HG02870 (cell line): Measurements from ENCODE around the gene SGCE.
A peak's percentile ranks its signal among the peaks of the same experiment; 100 is the strongest.

Source experiments
- ATAC-seq: cut with Tn5 transposase; IDR thresholded peaks from one replicate; pipeline ENCODE4 v1.9.1; 2021; ENCODE audit warnings: mild to moderate bottlenecking, moderate library complexity; ENCODE audit not compliant: unreplicated experiment

The SGCE gene

GRCh38 chr7:94632338-94633013 lies 23.5 kb downstream of the SGCE start:
- peak; percentile 70 for ATAC-seq

DNA sequence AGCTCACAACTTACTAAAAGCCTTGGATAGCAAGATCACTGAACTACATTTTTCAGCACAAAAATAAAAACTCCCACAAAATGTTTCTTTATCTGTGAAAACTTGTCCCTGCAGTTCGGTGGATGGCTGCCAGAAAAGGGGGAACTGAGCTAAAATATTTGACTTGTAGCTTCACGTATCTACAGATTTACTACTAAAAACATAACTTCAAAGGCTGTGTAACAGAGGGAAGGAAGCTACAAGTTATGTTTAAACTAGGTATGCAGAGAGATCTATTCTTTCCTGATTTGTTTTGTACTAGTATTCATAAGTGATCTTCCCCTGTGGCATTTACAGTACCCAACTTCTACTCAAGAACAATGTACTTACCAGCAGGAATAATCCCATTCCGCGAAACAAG lies 25.1 kb downstream of the SGCE start:
- ATAC-seq, result no peak

DNA sequence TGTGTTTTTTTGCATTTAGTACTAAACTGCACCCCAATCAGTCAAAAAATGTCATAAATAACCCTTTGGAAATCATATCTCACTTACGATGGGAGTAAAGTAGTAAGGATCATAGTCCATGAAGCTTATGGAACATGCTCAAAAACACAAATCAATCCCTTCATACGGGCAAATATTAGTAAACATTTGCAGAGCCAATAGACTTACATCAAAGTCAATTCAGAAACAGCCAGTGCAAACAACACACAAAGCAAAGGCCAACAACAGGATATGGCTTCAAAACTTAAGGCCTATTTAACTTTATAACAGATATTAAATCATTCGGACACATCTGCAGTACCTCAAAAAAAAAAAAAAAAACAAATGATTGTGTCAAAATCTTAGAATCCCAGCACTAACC lies 32.1 kb downstream of the SGCE start:
- ATAC-seq, result no peak

DNA sequence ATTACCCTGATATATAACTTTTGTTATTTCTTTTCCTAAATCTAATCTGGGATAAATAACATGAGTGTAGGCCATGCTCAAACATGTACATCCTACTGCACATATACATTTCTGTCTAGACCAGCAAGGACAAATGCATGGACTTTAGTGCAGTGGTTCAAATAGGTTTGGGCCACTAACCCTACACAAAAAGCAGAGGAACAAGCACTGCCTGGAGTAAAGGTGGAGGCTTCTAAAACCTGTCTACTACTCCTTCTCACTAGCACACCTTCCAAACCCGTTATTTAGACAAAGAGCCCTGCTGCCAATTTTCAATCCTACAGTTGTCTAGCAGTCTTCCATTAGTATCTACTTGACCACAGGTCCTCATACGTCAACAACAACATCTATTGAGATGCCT lies 34.8 kb downstream of the SGCE start:
- no peak for ATAC-seq

DNA sequence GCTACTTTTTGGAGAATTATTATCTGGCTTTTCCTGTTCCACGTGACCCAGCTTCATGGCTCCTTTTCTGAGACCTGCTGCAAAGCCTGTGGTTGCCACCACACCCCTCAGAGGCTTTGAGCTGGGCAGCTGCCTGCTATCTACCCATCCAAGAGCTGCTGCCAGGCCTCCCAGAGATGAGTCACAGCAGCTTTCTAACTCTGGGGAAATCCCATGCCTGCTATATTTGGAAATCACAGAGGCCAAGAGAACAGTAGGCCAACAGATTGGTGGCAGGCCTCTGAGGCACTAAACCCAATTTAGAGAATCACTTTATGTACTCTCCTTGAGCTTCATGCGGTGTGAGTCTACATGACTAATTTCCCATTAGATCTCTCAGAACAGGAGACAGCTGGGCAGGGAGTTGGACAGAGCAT lies 35.2 kb downstream of the SGCE start:
- ATAC-seq, result peak; percentile 93

DNA sequence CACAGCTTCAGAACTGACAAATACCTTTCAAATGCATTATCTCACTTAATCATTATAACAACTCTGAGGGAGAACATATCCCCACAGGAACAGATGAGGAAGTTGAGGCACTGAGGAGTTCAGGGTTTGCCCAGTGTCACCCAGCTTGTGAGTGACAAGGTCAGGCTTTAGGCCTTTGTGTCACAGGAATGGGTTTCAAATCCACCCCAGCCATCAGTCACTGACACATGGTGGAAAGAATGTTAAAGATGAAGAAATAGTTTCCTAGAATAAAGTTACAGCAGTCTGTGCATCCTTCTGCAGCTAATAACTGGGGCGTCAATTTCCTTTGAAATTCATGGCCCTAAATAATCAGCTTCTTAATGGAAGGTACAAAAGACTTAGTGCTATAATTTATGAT lies 37.8 kb downstream of the SGCE start:
- ATAC-seq, result no peak

DNA sequence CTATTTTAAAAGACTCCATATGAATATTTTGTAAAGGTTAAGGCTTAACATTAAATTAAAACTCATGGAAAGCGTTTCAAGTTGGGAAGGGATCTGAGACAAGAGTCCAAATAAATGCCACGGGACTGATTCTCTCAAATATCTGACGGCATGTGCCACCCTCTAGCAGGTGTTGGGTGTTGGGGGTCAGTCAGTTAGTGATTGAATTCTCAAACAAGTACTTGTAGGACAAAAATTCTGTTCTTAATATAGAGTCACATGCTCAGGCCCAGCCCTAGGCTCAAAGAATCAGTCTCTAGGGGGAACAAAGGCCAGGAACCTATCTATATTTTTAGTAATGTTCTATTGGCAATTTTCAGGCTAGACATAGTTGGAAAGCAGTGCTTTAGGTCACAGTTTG lies 39.1 kb downstream of the SGCE start:
- ATAC-seq, result no peak

- no peak for ATAC-seq
Measured at GRCh38 chr7:94615666-94616065, 40.3 kb downstream of the SGCE start.

- ATAC-seq, result no peak
Measured at GRCh38 chr7:94612661-94613060, 43.3 kb downstream of the SGCE start.

GRCh38 chr7:94612253-94612652 lies 43.7 kb downstream of the SGCE start:
- ATAC-seq, result no peak

DNA sequence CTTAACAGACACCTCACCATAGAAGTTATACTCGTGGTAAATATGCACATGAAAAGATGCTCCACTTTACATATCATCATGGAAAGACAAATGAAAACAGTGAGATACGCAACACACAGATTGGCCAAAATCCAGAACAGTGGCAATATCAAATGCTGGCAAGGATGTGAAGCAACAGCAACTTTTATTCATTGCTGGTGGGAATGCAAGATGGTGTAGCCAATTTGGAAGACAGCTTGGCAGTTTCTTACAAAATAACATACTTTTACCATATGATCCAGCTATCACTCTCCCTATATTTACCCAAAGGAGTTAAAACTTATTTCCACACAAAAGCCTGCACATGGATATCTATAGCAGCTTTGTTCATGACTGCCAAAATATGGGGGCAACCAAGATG lies 46.4 kb downstream of the SGCE start:
- no peak for ATAC-seq

DNA sequence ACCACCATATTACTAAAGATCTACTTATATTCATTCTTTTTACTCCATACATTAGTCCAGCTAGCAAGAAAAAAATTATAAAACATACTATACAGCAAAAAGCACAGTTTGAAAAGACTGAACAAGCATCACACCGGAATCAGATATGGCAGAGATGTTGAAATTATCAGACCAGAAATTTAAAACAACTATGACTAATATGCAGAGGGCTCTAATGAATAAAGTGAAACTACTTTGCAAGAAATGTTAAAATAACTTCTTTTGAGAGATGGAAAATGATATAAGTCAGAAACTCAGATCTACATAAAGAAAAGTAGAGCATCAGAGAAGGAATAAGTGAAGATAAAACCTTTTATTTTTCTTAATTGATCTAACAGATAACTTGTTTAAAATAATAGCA lies 50.9 kb downstream of the SGCE start:
- peak; percentile 91 for ATAC-seq

GRCh38 chr7:94602181-94602580 lies 53.8 kb downstream of the SGCE start:
- ATAC-seq, result no peak

DNA sequence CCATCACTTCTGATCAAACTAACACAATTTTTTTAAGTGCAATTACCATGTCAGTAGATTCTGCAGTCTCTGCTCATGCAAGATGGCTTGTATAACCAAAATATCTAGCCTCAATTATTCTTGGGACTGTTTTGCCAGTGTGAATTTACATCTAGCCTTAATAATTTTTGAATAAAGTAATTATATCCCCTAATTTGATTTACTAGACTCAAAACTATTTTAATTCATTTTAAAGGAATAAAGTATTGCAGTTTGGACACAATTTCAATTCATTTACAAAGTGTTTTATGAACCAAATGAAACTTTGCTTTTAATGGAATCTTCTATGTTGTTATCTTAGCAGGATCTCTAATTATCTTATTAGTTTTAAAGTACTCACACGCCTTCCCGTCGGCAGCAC lies 55.7 kb downstream of the SGCE start:
- ATAC-seq, result no peak

GRCh38 chr7:94595717-94596116 lies 60.2 kb downstream of the SGCE start:
- no peak for ATAC-seq

- ATAC-seq, result no peak
Measured at GRCh38 chr7:94594882-94595281, 61.1 kb downstream of the SGCE start.

DNA sequence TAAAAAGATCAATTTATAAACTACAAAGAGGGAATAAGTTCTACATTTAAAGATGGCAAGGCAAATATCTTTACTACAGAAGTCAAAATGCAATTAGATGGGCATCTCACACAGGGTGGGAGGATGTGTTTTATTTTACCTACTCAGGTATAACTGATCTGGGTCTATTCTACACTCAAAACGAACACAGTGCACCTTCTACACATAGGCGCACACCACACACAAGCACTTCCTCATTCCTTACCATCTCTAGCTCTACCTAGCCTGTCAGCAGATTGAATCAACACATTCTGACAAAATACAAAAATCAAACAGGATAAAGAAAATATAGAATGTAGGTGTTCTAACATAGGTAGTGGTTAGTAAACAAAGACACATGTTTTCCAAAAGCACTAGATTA lies 64.8 kb downstream of the SGCE start:
- peak; percentile 58 for ATAC-seq

- ATAC-seq, result no peak
Measured at GRCh38 chr7:94590526-94591162, 65.3 kb downstream of the SGCE start.

DNA sequence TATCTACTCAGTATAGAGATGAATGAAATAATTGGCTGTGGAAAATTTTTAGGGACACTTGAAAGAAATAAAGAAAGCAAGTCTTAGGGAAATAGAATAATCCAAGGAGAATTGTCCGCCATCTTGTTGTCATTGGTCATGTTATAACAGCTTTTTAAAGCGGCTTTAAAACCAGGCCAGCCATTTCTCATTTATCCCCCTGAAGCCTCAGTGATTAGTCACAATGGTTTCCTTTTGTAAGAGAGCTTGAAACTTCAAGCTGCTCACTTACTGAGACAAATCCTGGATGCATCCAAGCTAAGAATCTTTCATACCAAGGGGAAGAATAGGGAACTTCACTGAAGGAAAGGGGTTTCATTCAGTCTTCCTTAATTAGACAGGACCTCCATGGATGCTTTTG lies 67.9 kb downstream of the SGCE start:
- ATAC-seq, result no peak

- no peak for ATAC-seq
Measured at GRCh38 chr7:94584113-94584512, 71.8 kb downstream of the SGCE start.

- no peak for ATAC-seq
Measured at GRCh38 chr7:94580601-94581000, 75.3 kb downstream of the SGCE start.

DNA sequence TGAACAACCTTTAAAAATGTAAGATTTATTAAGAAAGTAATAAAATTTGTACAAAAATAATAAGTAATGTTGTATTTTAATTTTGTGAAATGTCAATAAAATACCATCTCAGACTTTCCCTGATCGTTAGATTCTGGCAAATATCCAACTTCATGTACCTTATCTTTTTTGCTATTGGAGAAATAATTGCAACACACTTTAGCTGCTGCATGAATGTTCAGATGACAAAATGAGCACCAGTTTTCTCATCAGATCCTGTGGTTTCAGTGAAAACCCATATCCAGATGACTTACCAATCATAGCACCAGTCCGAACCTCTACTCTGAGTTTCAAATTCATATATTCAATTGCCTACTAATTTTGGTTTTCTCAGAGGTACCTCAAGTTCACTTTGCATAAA lies 76.5 kb downstream of the SGCE start:
- ATAC-seq, result no peak

DNA sequence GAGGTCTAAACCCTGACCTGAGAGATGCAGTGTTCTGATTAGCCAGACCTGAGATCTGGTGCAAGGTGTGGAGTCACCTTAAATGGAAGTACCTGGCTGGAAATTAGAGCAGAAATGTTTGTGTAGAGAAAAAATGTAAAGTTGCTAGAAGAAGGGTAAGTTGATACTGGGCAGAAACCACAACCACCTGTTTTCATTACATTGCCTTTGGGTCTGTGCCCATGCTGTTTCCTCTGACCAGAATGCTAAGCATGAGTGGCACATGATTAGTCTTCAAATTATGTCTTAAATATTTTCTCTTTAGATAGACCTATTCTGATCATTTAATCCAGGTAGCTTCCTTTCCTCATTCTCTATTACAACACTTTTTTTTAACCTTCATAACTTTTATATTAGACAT lies 77.3 kb downstream of the SGCE start:
- ATAC-seq, result no peak
